HFF-Myc (cell line): ENCODE results near the gene ACSBG1.

Experiments
- DNase-seq: peaks from one replicate; pipeline ENCODE4 v3.0.0-alpha.2; 2011; ENCODE audit warnings: low read depth; ENCODE audit errors: extremely low read depth
- H3K4me3 ChIP-seq: replicated peaks from 2 replicates; pipeline ENCODE4 v1.5.1; 2011; ENCODE audit warnings: low read depth, mild to moderate bottlenecking, control low read depth, low read length
- TF ChIP-seq, protein P1 (sequence below): IDR thresholded peaks from 2 replicates; pipeline ENCODE4 v1.5.1; 2012; ENCODE audit warnings: mild to moderate bottlenecking, low read depth, low read length, control low read depth; ENCODE audit errors: missing control alignments

ACSBG1 gene

DNA sequence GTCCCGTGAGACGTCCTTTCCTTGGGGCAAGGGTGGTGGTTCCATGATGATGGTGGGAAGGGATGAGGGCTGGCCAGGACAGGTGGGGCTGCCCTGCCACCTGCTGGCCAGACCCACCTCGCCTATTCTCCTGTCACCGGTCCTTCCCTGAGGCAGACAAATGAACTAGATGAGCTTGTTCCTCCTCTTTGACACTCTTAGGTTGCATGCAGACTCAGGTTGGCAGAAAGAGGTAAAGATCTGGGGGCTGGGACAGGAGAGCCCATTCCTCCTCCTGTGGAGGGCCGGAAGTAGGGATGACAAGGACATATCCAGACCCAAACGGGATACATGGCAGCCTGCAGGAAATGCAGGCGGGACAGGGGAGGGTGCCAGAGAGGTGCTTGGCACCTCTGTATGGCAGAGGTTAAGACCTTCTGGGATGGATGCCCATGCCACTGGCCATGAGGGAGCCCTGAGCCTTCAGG is 38.6 kb downstream of the ACSBG1 start:
- no peak overlapping the region for H3K4me3 ChIP-seq
- no peak for DNase-seq
- TF ChIP-seq, protein P1, sequence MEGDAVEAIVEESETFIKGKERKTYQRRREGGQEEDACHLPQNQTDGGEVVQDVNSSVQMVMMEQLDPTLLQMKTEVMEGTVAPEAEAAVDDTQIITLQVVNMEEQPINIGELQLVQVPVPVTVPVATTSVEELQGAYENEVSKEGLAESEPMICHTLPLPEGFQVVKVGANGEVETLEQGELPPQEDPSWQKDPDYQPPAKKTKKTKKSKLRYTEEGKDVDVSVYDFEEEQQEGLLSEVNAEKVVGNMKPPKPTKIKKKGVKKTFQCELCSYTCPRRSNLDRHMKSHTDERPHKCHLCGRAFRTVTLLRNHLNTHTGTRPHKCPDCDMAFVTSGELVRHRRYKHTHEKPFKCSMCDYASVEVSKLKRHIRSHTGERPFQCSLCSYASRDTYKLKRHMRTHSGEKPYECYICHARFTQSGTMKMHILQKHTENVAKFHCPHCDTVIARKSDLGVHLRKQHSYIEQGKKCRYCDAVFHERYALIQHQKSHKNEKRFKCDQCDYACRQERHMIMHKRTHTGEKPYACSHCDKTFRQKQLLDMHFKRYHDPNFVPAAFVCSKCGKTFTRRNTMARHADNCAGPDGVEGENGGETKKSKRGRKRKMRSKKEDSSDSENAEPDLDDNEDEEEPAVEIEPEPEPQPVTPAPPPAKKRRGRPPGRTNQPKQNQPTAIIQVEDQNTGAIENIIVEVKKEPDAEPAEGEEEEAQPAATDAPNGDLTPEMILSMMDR: peak; percentile 74

DNA sequence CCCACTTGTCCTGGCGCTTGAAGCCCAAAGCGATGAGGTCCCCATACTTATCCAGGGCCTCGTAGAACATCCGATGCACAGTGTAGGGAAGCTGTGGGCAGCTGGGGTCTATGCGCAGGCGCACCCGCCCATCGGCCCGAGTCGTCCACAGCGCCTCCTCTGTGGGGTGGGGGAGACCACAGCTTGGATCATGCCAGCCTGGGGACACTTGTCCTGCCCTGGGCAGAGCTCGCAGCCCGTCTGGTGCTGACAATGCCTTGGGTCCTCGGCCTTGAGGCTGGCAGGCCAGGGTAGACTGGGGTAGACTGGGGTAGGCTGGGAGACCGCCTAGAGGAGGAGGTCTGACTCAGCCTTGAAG is 39.8 kb downstream of the ACSBG1 start:
- DNase-seq: no peak
- no peak overlapping the region for H3K4me3 ChIP-seq
- TF ChIP-seq, protein P1: no peak

DNA sequence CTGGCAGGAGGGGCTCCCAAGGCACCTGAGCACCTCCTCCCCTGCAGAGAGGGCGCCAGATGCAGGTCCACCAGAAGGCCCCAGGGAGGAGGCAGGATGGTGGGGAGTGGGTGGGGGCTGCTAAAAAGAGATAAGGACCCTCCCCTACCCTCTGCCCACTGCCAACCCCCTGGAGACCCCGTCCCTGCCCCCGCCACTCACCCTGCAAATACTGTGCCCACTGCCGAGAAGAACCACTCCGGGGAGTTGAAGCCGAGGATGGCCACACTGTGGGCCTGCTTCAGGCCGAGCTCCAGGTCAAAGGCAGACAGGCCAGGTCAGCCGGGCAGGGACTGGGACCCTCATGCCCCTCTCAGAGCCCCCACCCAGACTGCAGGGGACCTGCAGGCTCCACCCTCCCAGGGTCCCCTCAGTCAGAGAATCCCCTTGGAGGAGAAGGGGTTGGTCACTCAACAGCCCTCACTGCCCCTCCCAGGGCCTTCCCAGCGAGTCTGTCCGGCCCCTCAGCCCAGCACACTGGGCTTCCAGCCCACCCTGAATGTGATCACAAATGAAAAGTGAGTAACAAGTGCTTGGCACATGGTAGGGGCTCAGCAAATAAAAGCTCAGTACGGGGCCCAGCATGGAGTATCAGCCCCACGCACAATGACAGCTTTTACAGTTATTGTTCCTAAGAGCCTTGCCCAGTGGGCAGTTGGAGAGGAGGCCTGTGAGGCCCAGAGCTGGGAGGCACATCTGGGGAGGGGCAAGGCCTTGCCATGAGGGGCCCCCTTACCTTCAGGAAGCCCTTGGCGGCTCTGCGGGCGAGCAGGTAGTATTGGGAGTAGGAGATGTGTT is 40.4 kb downstream of the ACSBG1 start:
- H3K4me3 ChIP-seq: no peak overlapping the region
- DNase-seq: no peak
- TF ChIP-seq, protein P1: no peak

DNA sequence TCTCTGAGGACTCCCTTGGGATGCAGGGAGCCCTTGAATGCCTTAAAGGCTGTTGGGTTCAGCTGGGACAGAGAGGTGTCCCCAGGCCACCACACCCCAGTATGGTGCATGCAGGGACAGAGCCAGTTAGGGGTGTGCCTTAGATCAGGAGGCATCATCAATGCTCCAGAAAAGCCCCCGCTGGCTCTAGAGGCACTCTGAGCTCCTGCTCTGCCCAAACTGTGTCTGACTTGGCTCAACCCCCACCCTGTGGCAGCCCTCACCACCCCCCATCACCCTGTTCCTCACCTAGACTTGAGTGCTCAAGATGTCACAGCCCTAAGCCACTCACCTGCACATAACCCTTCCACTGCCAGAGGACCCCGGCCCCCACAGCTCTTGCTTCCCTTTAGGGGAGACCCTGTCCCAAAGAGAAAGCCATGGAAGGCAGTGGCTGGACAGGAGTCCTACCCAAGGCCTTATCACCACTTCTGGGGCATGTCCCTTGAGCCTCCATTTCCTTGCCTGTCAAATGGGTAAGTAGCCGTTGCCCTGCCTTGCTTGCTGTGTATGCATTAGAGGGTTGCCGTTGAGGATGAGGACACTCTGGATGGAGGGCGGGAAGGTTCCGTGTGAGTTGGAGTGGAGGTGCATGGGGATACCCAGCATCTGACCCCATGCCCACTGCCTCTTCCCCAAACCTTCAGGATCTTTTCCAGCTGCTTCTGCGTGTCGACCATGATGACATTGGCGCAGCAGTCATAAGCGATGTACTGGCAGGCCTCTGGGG is 41.4 kb downstream of the ACSBG1 start:
- TF ChIP-seq, protein P1: no peak
- no peak for DNase-seq
- H3K4me3 ChIP-seq: no peak overlapping the region

DNA sequence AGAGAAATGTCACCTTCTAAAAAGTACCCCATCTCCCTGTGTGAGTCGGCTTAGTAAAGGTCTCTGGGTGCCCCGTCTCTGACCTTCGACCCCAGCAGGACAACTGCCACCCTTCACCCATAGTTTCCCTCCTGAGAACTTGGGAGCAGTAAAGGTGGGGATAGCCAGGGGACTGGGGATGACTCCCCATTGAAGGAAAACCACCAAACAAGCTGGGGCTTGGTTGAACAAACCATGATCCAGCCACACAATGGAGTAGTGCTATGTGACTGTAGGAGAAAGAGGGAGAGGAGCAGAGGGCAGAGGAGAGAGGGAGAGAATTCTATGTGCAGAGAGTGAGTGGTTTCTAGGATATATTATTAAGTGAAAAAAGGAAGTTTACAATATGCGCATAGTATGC is 51.5 kb downstream of the ACSBG1 start:
- no peak overlapping the region for H3K4me3 ChIP-seq
- TF ChIP-seq, protein P1: no peak
- no peak for DNase-seq

DNA sequence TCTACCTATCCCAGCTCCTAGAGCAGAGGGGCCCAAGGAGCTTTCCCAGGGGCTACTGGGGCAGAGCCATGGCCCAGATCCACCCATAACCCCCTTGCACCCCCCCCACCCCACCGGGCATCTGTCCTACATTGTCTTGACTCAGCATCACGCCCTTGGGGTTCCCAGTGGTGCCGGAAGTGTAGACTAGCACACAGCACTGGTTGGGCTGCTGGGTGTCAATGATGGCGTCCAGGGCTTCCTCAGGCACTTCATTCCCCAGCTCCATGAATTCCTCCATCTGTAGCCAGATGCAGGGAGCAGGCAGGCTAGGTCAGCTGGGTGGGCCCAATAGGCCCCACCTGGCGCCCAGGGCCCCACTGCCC is 52.0 kb downstream of the ACSBG1 start:
- no peak overlapping the region for H3K4me3 ChIP-seq
- no peak for DNase-seq
- TF ChIP-seq, protein P1: no peak
